GM18868 (cell line): ENCODE results near the gene MCM5.

ENCODE experiments used
- ATAC-seq: cut with Tn5 transposase; IDR thresholded peaks from one replicate; pipeline ENCODE4 v1.9.1; 2021; ENCODE audit warnings: mild to moderate bottlenecking, moderate library complexity; ENCODE audit not compliant: unreplicated experiment

Gene MCM5

GRCh38 chr22:35400501-35400790, 506 bp downstream of the MCM5 start:
- ATAC-seq: no peak

DNA sequence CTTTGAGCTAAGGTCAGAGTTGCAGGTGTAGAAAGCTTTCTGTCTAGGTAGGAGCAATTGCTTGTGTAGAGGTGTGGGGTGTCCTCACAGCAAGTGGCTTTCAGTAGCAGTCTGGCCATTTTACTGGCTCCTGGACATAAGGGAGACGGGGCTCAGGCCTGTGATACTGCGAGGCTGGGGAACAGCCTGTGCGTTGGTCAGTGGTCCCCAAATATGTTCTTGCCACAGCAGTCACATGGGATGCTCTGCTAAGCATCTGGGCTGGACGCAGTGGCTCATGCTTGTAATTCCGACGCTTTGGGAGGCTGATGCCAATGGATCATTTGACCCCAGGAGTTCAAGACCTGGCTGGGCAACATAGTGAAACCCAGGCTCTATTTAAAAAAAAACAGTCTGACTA, 1.9 kb downstream of the MCM5 start:
- no peak for ATAC-seq

GRCh38 chr22:35403356-35403755, 3.4 kb downstream of the MCM5 start:
- no peak for ATAC-seq

GRCh38 chr22:35404176-35404575, 4.2 kb downstream of the MCM5 start:
- ATAC-seq: no peak

GRCh38 chr22:35406443-35406842, 6.5 kb downstream of the MCM5 start:
- ATAC-seq: no peak

DNA sequence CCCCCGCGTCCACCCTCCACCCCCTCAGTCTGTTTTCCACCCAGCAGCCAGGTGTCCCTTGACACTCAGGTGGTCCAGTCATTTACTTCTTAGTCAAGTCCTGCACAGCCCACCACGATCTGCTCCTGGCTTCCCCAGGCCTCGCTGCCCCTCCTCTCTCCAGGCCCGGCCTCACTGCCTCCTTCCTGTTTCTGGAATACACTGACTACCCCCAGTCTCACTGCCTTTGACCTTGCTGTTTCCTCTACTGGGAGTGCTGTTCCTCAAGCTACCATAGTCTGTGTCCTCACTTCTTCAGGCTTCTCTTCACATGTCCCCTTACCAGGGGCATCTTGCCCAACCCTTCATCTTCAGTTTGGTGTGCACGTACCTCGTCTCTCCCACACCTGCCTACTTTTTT, 7.4 kb downstream of the MCM5 start:
- ATAC-seq: no peak

GRCh38 chr22:35409783-35410662, 10.1 kb downstream of the MCM5 start:
- ATAC-seq: peak; percentile 79

DNA sequence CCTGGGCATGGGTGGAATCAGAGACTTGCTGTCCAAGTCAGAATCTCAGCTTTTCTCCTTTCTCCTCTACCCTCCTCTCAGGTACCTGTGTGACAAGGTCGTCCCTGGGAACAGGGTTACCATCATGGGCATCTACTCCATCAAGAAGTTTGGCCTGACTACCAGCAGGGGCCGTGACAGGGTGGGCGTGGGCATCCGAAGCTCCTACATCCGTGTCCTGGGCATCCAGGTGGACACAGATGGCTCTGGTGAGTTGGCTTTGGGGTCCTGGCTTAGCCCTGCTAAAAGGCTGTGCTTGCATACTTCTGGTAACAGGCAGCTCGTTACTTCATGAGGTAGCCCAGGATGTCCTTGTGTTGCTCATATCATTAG, 10.7 kb downstream of the MCM5 start:
- no peak for ATAC-seq

- no peak for ATAC-seq
Observed at GRCh38 chr22:35411102-35411501, 11.2 kb downstream of the MCM5 start.

- ATAC-seq: no peak
Observed at GRCh38 chr22:35413624-35414023, 13.7 kb downstream of the MCM5 start.

DNA sequence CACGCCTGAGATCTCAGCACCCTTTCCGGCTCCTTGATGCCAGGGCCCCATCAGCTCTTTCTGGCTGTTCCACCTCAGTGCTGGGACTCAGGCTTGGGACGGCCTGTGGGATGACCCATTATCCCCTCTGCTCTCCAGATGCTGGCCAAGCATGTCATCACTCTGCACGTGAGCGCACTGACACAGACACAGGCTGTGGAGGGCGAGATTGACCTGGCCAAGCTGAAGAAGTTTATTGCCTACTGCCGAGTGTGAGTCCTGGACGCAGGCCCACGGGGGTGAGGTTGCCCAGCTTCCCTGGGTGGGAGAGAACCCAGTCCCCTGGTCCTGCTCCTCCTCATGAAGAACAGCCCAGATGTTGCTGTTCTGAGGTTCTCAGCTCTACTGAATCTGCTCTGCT, 17.7 kb downstream of the MCM5 start:
- ATAC-seq: no peak

GRCh38 chr22:35418088-35418487, 18.1 kb downstream of the MCM5 start:
- ATAC-seq: no peak

DNA sequence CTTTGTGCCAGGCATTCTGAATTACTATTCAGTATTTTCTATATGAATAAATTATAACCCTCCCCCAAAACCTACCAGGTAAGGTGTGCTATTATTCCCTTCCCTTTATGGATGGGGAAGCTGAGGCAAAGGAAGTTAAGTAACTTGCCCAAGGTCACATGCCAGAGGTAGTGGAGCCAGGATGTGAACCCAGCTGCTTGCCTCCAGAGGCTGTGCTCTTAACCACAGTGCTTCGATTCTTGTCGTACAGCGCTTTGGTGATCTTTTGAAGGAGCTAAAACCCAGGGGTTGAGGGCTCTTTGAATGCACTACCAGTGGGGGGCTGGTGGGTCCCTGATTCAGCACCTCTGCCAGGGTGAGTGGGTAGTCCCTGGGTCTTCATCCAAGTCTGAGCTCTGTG, 18.8 kb downstream of the MCM5 start:
- ATAC-seq: no peak

GRCh38 chr22:35419756-35420155, 19.8 kb downstream of the MCM5 start:
- ATAC-seq: no peak

- ATAC-seq: no peak
Observed at GRCh38 chr22:35421121-35421520, 21.2 kb downstream of the MCM5 start.

GRCh38 chr22:35422145-35422544, 22.2 kb downstream of the MCM5 start:
- no peak for ATAC-seq

DNA sequence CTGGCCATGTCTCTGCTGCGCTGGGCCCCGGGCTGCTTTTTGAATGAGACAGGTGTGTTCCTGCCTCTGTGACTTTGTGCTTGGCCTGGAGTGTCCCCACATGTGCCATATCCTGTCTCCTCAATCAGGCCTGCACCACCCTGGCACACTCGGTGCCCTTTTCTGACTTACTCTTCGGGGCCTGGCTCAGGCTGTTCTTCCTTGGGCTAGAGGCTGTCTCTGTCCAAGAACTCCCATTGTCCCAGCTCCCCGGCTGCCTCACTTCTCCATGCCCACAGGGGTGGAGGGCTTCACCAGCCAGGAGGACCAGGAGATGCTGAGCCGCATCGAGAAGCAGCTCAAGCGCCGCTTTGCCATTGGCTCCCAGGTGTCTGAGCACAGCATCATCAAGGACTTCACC, 23.0 kb downstream of the MCM5 start:
- no peak for ATAC-seq

DNA sequence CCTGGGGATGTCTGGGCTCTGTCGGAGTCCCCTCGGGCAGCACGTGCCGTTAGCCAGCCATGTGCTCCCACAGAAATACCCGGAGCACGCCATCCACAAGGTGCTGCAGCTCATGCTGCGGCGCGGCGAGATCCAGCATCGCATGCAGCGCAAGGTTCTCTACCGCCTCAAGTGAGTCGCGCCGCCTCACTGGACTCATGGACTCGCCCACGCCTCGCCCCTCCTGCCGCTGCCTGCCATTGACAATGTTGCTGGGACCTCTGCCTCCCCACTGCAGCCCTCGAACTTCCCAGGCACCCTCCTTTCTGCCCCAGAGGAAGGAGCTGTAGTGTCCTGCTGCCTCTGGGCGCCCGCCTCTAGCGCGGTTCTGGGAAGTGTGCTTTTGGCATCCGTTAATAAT, 24.1 kb downstream of the MCM5 start:
- no peak for ATAC-seq

DNA sequence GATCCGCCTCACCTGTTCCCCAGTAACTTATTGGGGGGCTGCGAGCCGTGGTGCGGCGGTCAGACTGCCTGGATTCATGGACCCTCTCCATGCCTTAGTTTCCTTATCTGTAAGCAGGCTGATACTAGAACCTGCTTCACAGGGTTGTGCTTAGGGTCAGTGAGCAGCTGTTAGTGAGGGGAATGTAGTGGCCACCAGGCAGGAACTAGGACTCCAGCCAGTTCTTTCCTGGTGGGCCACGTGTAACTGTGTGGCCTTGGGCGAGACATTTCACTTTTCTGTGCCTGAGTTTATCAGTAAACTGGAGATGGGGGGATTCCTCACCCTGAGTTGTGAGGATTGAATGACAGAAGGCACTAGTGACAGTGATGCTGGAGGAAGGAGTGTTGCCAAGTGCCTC, 24.8 kb downstream of the MCM5 start:
- no peak for ATAC-seq

GRCh38 chr22:35425546-35425945, 25.6 kb downstream of the MCM5 start:
- no peak for ATAC-seq

- no peak for ATAC-seq
Observed at GRCh38 chr22:35425971-35426800, 26.2 kb downstream of the MCM5 start.

- ATAC-seq: no peak
Observed at GRCh38 chr22:35426801-35427140, 26.8 kb downstream of the MCM5 start.
